HG03457 (cell line): ENCODE data around the gene ZFAND3.

Source experiments
- ATAC-seq: cut with Tn5 transposase; IDR thresholded peaks from one replicate; pipeline ENCODE4 v1.9.1; 2021; ENCODE audit warnings: moderate number of reproducible peaks; ENCODE audit not compliant: unreplicated experiment

ZFAND3 gene

DNA sequence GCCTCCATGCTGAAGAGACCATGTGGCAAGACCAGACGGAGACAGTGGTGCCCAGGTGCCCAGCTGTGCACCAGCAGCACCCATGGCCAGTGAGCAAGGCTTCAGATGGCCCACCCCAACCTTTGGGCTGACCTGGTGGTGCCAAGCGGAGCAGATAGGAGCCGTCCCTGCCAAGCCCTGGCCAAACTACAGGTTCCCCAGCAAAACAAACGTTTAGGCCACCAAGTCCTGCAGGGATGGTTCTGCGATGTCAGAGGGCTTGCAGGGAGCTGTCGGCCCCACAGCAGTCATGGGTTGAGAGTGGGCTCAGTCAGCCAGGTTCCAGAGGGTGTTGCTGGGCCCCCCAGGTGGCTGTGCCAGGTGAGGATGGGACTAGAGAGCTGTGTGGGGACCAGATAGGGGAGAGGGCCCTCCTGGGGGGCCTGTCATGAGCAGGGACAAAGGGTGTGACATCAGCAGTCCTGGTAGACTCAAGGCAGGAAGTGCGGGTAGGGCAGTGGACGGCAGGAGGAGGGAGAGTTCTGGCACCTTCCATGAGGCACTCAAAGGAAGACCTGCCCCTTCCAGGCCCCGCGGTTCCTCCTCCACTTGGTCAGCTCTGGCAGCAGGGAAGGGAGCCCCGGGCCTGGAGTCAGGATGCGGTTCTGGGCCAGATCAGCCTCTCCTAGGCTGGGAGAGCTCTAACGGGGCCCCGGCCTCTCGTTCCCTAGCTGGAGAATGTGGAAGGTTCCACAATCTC, 342.4 kb downstream of the ZFAND3 start:
- no peak for ATAC-seq

DNA sequence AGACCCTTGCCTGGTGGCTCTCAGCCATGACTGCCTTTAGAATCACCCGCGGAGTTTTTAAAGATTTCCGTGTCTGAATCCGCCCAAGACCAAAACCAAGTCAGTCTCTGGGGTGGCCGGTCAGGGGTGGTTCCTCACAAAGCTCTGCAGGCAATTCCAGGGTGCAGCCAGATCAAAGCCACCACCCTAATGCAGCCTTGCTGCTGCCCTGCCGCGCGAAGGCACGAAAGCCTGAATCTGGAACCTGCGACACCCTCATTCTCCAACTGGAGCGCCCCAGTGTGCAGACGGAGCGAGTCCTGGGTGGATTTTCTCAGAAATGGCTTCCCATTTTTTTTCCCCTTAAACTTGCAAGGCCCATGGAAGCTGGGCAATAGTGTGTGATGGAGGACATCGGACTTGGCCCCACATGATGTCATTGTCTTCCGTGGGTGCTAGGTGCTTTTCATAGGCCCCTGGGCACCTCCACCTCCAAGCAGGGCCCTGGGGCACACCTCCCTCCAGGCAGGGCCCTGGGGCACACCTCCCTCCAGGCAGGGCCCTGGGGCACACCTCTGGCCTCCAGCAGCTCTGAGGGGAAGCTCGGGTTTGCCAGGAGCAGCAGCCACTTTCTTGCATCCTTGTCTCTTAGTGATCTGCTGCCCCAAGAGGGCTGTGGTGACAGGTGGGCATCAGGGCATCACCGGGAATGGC, 343.1 kb downstream of the ZFAND3 start:
- no peak for ATAC-seq

DNA sequence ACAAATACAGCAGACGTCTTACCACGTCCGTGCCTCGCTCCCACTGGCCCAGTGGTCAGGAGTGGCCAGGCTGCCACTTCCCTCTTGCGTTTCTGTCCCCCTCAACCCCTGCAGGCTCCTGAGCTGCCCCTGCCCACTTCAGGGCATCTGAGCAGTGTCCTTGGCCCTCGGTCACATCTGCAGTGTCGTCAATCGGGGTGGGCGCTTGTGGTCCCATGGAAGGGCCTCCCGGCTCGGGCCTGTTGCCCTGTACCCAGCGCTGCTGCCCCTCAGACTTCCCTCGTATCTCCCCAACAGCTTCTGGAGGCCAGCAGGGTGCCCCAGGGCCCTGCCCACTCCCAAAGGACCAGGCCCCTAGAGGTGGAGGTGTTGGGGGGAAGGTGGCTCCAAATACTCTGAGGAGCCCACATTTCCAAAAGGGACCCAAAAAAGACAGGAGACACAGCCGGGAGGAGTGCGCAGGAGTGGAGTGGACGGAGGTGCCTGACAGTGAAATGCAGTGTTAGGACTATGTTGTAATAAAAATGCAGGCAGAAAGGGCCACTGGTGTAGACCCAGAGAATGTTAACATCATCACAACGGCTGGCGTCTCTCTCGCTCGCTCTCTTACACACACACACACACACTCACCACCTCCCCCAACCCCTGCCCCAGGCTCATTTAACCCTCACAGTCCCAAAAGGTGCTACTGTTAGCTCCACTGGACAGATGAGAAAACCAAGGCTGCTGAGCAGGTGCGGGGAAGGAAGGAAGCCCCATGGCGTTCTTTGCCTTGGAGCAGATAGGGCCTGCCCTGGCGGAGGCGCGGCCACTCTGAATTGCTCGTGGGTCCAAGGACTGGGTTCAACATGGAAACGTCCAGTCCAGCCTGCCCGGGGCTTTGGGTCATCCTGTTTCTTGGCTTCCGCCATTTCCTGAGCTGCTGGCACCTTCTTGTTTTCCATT, 343.9 kb downstream of the ZFAND3 start:
- no peak for ATAC-seq

DNA sequence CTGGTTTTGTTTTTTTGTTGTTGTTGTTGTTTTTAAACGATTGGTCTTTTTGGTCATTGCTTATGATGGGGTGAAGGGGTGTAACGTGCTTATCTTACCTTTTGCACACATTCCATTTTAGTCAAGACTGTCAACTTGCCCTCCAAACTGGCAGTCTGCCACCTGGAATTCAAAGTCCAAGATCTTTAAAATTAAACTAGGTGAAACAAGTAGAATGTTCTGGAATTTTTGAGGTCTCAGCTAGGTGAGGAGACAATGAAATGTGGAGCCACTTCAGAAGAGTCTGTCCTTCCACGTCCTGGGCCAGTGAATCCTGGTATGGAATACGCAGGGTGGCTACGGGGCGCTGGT, 344.6 kb downstream of the ZFAND3 start:
- ATAC-seq: no peak

DNA sequence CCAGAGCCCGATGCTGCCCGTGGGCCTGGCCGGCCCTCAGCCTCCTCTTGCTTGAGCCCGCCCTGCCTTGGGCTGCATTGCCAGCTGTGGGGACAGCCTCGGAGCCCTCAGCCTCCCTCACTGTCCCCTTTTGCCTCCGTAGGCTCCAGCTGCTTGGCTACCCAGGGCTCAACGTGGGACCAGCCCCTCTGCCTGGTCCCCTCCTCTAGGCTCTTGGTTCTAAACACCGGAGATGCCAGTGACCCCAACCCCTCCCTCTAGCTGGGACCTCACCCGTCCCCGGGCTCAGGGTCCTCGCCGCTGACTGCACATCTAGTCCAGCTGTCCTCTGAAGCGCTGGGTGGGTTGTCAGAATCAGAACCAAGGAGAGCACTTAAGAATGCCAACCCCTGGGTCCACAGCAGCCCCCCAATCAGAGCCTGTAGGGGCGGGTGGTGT, 345.2 kb downstream of the ZFAND3 start:
- no peak for ATAC-seq

DNA sequence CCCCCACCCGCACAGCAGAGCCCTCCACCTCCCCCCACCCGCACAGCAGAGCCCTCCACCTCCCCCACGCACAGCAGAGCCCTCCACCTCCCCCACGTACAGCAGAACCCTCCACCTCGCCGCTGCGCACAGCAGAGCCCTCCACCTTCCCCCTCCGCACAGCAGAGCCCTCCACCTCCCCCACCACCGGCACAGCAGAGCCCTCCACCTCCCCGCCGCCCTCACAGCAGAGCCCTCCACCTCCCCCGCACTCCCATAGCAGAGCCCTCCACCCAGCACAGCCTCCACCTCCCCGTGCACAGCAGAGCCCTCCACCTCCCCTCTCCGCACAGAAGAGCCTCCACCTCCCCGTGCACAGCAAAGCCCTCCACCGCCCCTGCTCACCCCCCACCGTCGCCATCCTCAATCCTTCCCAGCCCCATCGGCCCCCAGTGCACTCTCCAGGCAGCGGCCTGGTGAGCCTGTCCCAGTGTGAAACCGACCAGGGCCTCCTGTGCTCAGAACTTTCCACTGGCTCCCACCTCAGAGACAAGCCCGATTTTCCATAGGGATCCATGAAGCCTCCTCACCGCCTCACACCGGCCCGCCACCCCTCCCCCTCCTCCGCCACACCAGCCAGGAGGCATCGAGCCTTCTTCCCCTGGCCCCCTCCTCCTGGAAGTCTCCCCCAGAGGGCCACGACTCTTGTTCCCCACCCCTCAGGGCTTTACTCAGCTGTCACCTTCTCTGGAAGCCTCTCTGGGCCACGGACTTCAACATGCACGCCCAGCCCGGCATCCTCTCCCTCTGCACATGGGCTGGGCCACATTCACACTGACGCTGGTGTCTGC, 347.1 kb downstream of the ZFAND3 start:
- no peak for ATAC-seq

DNA sequence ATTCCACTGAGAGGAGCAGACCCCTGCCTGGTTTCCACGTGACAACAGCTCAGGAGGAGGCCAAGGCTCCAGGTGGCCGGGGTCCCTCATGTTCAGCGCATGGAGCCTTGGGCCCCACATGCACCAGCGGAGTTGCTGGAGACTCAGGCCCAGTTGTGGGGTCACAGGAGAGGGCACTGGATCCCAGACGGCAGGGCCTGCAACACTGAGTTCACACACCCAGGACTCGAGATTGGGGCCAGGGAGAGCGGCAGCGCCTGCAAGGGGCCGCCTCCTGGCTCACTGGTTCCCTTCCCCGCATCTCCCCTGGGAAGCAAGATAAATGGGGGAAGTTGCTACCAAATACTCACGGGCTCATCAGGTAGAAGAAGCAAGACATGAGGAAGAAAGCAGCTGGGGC, 348.1 kb downstream of the ZFAND3 start:
- ATAC-seq: no peak

DNA sequence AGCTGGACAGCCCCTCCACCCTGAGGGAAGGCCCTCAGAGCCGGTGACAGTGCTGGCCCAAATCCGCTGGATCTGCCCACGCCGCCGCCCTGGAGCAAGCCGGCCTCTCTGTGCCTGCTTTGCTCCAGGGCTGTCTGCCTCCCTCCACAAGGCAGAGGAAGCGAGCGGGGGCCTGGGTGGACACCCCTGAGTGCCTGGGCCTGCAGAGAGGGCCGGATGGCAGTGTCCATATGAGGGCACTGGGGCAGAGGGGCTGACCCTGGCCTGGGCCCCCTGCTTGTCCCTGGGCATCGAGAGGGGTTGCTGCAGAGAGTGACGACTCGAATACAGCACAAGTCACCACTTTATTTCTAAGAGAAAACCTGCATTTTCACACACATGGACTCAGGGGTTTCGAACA, 348.6 kb downstream of the ZFAND3 start:
- ATAC-seq: no peak

DNA sequence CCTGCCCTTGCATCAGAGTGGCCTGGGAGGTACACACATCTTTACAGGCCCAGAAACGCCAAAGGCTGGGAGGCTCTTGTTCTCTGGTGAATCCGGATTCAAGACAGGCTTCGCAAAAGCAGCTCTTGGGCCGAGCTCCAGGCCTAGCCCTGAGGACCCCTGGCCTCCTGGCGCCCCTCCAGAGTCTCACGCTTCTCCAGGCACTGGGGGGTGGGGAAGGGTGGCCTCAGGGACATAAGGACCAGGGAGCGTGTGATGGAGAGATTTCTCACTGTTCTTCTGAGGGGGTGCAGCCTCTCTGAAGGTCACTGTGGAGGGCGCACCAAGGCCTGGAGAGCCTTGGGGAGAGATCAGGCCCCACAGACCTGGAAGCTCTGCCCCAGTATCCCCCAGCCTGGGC, 349.2 kb downstream of the ZFAND3 start:
- ATAC-seq: no peak

DNA sequence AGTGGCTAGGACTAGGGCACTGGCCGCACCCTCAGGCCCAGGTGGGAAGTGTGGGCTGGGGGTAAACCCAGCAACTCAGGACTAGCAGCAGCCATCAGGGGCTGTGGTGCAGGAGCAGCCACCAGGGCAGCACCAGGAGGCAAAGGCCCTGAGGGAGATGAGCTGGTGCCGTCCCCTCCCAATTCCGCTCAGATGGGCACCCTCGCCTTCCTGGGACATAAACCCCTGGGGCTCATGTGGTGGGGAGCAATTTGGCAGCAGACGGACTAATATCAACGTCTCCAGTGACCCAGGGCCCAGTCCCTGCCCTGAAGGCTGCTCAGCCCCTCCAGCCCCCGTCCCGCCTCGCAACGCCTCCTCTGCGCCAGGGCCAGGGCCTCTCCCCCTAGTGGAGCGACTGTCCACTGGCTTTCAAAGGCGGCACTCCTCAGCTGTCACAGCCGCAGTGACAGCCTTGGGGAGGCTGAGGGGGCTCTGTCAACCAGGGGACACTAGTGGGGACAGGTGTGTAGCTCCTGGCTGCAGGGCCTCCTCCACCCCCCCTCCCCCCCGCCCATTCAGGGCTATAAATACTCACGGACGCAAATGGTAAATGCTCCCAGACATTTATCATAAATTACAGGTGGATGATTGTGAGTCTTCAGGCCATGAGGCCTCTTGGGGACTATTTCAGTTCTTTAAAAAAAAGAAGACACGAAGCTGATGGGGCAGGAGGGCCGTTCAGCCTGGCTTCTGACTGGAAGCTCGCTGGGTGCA, 349.9 kb downstream of the ZFAND3 start:
- no peak for ATAC-seq

DNA sequence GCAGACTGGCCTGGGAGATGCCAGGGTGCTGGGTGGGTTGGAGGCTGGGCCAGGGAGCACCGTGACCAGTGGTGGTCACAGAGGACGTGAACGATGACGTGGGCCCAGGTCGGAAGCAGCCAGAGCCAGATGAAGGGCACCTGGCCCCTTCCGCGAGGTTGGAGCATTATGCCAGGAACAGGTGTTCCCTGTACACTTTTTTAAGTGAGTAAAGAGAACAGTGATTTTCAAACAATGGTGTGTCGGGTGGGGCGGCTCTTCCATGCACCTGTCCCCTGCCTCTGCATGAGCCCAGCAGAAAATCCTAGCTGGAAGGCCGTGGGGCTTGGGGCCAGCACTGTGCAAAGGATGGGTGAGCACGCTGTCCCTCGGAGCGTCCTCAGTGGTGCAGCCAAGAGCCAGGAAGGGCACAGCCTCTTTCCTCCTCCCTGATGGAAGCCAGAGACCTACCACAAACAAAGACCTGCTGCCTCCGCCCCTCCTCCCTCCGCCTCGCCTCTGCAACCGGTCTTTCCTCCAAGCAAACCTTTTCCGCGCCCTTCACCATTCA, 350.5 kb downstream of the ZFAND3 start:
- ATAC-seq: no peak

DNA sequence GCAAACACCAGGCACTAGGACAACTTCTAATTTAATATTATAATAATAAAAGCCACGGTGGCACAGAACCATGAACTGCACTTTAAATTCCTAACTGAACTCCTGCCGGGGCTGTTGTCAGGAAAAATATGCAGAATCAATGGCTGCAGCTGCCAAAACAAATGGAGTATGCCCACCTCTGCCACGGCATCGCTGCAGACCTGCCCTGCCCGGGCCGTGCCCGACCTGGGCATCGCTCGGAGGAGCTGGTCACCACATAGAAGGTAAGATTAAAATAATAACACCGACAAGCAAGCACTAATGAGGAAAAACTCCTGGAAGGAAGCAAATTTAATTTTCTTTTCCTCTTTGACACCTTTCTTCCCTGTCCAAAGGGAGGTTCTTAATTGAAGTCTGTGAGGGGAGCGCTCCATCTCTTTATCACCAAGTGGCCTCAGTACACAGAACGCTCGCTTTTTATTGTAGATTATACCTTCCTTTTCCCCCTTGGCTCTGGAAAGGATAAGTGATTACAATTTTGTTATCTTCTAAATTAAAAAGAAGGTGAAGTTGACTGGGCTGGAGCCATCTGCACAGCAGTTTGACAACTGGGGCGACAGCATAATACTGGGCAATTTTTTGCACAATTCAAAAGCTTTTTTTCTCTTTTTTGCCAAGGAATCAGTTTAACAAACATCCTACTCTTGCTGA, 351.3 kb downstream of the ZFAND3 start:
- no peak for ATAC-seq

DNA sequence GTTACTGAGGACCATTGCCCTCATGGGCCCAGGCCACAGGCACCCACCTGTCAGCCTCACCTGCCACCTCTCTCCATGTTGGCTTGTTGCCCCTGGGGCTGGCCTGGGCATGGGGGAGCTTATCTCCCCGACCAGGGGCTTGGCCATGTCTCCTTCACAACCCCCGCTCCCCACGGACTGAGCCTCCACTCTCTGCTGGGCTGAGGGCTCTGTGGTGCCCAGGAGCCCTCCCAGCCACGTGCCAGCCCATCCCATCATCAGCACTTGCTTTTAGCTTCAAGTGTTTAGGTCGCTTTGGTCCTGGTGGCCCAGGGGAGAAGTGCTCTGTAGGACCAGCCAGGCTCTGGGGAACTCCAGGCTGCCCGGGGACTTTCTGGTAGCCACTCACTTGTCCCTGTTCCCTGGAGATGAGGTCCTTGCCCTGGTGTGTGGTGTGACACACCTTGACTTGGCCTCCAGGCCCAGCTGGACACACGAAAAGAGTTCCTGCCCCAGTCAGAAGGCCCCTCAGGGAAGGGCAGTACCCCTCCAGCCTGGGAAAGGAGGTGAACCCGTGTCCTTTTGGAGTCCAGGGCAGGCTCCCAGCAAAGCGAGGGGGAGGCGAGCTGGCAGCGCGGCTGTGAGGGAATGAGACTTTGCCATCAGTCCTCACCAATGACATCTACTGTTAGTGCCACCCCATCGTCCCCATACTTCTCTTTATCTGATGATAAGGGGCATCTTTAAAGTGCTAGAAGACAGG, 352.6 kb downstream of the ZFAND3 start:
- ATAC-seq: no peak

DNA sequence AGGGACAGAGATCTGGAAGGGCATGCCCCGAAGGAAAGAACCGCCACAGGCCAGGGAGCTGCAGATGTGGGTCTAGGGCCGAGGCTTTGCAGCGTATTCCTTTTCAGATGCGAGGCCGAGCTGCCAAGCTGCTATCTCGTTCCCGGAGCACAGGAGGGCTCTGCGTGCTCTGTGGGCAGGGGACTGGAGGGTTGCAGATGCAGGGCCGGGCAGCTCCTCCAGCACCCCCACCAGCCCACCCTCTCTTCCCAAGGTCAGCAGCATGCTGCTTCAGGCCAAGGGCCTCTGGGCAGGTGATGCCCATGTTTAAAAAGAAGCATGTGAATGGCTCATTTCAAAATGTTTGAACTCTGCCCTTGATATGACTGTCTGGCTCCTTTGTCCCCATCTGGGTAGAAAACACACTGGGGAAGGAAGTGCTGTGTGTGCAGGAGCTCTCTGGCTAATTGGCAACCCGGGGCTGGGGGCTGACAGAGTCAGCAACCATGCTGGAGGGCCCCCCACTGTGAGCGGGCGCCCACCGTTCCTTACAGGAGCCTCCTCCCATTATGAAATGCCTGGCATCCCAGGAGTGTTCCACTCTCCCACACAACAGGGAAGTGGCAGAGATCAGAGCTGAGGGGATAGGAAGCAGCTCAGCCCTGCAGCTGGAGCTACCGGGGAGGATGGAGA, 353.3 kb downstream of the ZFAND3 start:
- ATAC-seq: no peak

DNA sequence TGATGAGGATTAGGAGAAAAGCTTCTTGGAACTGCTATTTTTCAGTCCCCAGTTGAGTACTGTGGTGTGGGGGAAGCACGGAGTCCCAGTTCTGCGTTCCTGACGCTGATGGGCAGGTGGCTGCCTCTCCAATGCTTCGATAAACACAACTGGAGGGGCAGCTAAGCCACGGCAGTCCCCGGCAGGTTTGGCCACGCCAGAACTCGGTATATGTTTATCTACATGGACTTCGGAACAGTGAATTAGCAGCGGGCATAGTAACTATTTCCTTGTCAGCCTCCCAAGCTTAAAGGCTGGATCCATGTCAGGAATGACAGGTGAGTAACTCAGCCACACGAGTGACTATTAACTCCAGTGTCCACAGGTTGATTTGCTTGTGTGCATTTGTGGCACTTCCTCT, 354.4 kb downstream of the ZFAND3 start:
- ATAC-seq: no peak

DNA sequence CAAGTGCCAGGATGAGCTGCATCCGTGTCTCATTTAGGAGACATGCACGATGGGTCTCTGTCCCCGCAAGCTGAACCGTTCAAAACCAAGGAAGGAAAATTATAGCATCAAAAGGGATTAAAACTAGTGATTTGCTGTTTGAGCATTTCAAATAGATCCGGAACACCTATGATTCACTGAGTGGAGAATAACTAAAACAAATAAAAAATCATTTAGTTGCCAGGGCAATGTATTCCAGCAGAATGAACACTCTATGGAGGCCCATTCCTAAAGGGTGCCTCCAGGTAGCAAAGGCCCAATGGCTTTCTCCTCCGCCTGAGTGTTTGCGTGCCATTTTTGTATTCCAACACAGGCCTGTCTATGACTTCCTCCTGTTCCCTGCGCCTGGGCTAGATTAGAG, 354.8 kb downstream of the ZFAND3 start:
- no peak for ATAC-seq

DNA sequence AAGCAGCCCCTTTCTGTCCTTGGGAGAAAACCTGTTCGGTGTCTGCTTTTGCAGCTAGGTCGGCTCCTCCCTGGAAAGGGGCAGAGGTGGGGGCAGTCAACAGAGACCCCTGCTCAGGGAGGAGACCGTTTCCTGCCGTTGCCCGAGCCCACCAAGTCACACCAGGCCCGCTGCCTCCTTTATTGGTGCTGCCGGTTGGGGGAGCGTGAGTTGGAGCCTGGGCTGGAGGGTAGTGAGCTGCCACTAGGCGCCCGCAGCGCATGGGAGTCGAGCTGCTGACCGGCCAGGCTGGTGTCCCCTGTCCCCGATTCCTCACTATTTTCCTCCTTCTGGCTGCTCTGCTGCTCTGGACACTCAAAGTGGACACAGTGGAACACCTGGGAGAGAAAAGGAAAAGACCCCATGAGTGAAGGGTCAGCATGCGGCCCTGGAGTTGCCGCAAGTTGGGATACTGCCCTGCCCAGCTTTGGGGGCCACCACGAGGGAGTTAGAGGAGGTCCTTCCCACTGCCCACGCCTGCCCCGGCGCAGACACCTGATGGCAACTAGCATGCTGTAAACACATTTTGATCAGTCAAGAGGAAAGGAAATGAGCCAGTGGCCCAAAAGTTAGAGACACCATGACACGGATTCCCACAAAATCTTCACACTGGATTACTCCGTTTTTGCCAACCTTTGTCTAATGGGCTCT, 355.4 kb downstream of the ZFAND3 start:
- ATAC-seq: no peak
